Panc1 (cell line): ENCODE results near the gene CEBPA.

Experiments used
- CTCF ChIP-seq: fragments of 450-650 bp; IDR thresholded peaks from 2 replicates; pipeline ENCODE4 v1.5.1; 2017; ENCODE audit warnings: mild to moderate bottlenecking
- REST ChIP-seq, 2 experiments: IDR thresholded peaks; 2 replicates each; pipeline ENCODE4 v1.6.1; 2011 to 2012; ENCODE audit warnings: low read depth in 2 of 2, control low read depth in 1 of 2, low read length in 1 of 2, mild to moderate bottlenecking in 1 of 2, moderate library complexity in 1 of 2; ENCODE audit not compliant: insufficient read depth in 1 of 2

GRCh38 chr19:33250500-33250899, 51.8 kb downstream of the CEBPA start:
- TF ChIP-seq CTCF, result no peak
- no peak for TF ChIP-seq REST (IDR thresholded peaks at IDR 0.05; ENCODE audit: insufficient read depth in 1 of 2, low read depth in 2 of 2, low read length in 1 of 2)
